Stomach (tissue), 9 donors: ENCODE measurements around the gene DEFB118. TPM values are rescaled to one million over a fixed set of nuclear protein-coding genes. Genes with fewer than 3 reads are reported as not detected.
"Not testable (repeated sequence)": the region's sequence is repeated elsewhere in the genome, so short reads cannot be mapped to it uniquely, and the experiment has no call there.

ENCODE experiments used
- DNase-seq, 2 donors: peaks; one replicate each; pipeline versions ENCODE4 v3.0.0 to v3.0.0-alpha.2; 2013 to 2019
- H3K27ac ChIP-seq, 5 donors: fragments of 200-600 bp in 4 of 5; sonication (generic) in 4 of 5; one replicate each; pipeline ENCODE4 v1.5.1; 2013 to 2019; ENCODE audit warnings: mild to moderate bottlenecking in 1 of 5, moderate library complexity in 1 of 5
- H3K27me3 ChIP-seq, 3 donors: fragments of 200-600 bp; sonication (generic); one replicate each; pipeline ENCODE4 v1.5.1; 2017 to 2019; ENCODE audit warnings: mixed run types in 1 of 3
- H3K36me3 ChIP-seq, 4 donors: fragments of 200-600 bp; sonication (generic); 1 replicate in 3 of 4; 2 replicates in 1 of 4; pipeline ENCODE4 v1.5.1; 2016 to 2019
- H3K4me1 ChIP-seq, 4 donors: fragments of 200-600 bp; sonication (generic); one replicate each; pipeline ENCODE4 v1.5.1; 2016 to 2019
- H3K4me3 ChIP-seq, 4 donors: fragments of 200-600 bp; sonication (generic) in 3 of 4; one replicate each; pipeline ENCODE4 v1.5.1; 2016 to 2019; ENCODE audit warnings: mild to moderate bottlenecking in 1 of 4
- H3K9me3 ChIP-seq, 4 donors: fragments of 200-600 bp; sonication (generic); one replicate each; pipeline ENCODE4 v1.5.1; 2016 to 2019
- EP300 ChIP-seq: sonication (generic); formaldehyde crosslinking; IDR thresholded peaks from one replicate; pipeline ENCODE4 v1.6.1; 2017; ENCODE audit warnings: antibody characterized with exemption
- POLR2A ChIP-seq, 4 donors: fragments of 450-650 bp; IDR thresholded peaks; one replicate each; pipeline ENCODE4 v1.6.1; 2016; ENCODE audit warnings: antibody characterized with exemption in 4 of 4, control low read depth in 2 of 4, mild to moderate bottlenecking in 1 of 4, moderate library complexity in 1 of 4
- POLR2AphosphoS5 ChIP-seq, 3 donors: sonication (generic); formaldehyde crosslinking; IDR thresholded peaks; one replicate each; pipeline ENCODE4 v1.6.1; 2016; ENCODE audit warnings: antibody characterized with exemption in 3 of 3
- WGBS, 5 donors: extraction: QIAGEN DNeasy Blood & Tissue Kit in 3 of 5; methylation state at CpG; one replicate each; pipeline versions ENCODE4 v1.1.5 to v1.1.7; 2013 to 2018; 5-methylcytosine and 5-hydroxymethylcytosine counted together
- intact Hi-C: fragments of 100-400 bp; cut with DNase I; formaldehyde crosslinking; loops from one replicate; pipeline ENCODE4 v1.15.1; 2023; ENCODE audit warnings: low total_unique reads
- polyA plus RNA-seq, 3 donors: library from polyadenylated mRNA; stranded (reverse); fragments of 200-250 nt; gene quantifications; one replicate each; pipeline ENCODE4 v1.2.3, GENCODE V29; 2013
- total RNA-seq, 5 donors: library from RNA; depleted of rRNA; stranded (reverse); fragments of >200 nt; gene quantifications; one replicate each; pipeline versions ENCODE4 v1.1.0 to v1.2.3, GENCODE V29; 2014 to 2016
- TF ChIP-seq, protein P1 (sequence below), 7 experiments: fragments of 450-650 bp in 4 of 7; fragments of 200-600 bp in 3 of 7; sonication (generic) in 3 of 7; IDR thresholded peaks; one replicate each; pipeline ENCODE4 v1.5.1; 2016 to 2019; ENCODE audit warnings: antibody characterized with exemption in 7 of 7, control low read depth in 2 of 7, mild to moderate bottlenecking in 1 of 7
- donor health status: healthy with polysubstance abuse.
- donor health status: Bipolar disorder and iron deficiency.
- donor health status: healthy.

The DEFB118 gene
- total and polyA plus RNA-seq, 8 donors = not detected

DNA sequence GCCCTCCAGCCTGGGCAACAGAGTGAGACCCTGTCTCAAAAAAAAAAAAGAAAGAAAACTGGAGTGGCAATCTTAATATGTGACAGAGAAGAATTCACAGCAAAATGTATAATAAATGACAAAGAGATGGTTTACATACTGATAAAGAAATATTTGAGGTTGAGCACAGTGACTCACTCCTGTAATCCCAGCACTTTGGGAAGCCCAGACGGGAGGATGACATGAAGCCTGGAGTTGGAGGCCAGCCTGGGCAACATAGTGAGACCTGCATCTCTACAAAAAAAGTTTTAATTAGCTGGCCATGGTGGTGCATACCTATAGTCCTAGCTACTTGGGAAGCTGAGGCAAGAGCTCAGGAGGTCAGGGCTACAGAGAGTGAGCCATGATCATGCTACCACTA is 12.4 kb upstream of the DEFB118 start:
- H3K9me3 ChIP-seq = peaks cover 0 to 5% (median 2%) of the 10 kb centered on the region in 4 donors
- DNase-seq = no peak
- WGBS, 5 donors = 52 to 77% (median 62%) methylated on average over 1 of the region's 1 CpG
- no peaks in the 10 kb centered on the region for H3K36me3 ChIP-seq
- no peaks in the 10 kb centered on the region for H3K4me1 ChIP-seq
- no peaks in the 10 kb centered on the region for H3K27me3 ChIP-seq
- no peak overlapping the region for H3K27ac ChIP-seq
- H3K4me3 ChIP-seq = no peak overlapping the region
- intact Hi-C loops = no loop called here
- no peak for TF ChIP-seq EP300
- TF ChIP-seq POLR2A (IDR thresholded peaks at IDR 0.05) = no peak
- TF ChIP-seq, protein P1, sequence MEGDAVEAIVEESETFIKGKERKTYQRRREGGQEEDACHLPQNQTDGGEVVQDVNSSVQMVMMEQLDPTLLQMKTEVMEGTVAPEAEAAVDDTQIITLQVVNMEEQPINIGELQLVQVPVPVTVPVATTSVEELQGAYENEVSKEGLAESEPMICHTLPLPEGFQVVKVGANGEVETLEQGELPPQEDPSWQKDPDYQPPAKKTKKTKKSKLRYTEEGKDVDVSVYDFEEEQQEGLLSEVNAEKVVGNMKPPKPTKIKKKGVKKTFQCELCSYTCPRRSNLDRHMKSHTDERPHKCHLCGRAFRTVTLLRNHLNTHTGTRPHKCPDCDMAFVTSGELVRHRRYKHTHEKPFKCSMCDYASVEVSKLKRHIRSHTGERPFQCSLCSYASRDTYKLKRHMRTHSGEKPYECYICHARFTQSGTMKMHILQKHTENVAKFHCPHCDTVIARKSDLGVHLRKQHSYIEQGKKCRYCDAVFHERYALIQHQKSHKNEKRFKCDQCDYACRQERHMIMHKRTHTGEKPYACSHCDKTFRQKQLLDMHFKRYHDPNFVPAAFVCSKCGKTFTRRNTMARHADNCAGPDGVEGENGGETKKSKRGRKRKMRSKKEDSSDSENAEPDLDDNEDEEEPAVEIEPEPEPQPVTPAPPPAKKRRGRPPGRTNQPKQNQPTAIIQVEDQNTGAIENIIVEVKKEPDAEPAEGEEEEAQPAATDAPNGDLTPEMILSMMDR (IDR thresholded peaks at IDR 0.05) = no peak
- no peak for TF ChIP-seq POLR2AphosphoS5 (IDR thresholded peaks at IDR 0.05)

DNA sequence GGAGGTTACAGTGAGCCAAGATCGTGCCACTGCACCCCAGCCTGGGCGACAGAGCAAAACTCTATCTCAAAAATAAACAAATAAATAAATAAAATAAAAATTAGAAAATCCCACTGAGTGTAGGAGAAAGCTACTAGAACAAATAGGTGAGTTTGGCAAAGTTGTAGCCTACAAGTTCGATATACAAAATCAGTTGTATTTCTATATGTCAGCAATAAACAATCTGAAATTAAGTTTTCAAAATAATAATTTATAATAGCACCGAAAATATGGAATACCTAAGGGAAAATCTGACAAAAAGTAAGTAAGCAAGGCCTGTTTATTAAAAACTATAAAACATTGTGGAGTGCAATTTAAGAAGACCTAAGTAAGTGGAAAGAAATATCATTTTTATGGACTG is 5.1 kb upstream of the DEFB118 start:
- no peak for TF ChIP-seq POLR2AphosphoS5 (IDR thresholded peaks at IDR 0.05)
- no peak for TF ChIP-seq EP300
- TF ChIP-seq, protein P1 (IDR thresholded peaks at IDR 0.05) = no peak
- no peak for TF ChIP-seq POLR2A (IDR thresholded peaks at IDR 0.05)
- Histone ChIP-seq H3K4me3 (no peak overlapping the region), H3K27ac (no peak overlapping the region)

DNA sequence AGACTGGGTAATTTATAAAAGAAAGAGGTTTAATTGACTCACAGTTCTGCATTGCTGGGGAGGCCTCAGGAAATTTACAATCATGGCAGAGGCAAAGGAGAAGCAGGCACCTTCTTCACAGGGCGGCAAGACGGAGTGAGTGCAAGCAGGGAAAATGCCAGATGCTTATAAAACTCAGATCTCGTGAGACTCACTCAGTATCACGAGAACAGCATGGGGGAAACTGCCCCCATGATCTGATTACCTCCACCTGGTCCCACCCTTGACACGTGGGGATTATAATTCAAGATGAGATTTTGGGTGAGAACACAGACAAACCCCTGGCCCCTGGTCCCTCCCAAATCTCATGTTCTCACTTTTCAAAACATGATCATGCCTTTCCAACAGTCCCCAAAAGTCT is 4.1 kb upstream of the DEFB118 start:
- H3K9me3 ChIP-seq = peaks cover 0 to 22% (median 15%) of the 10 kb centered on the region in 4 donors
- H3K4me3 ChIP-seq, H3K36me3 ChIP-seq, H3K27me3 ChIP-seq, H3K27ac ChIP-seq, DNase-seq, H3K4me1 ChIP-seq, intact Hi-C loops: not testable (repeated sequence)
- 71 to 80% (median 73%) methylated on average over 5 of the region's 5 CpGs for WGBS, 5 donors

More for the DNA sequence above, 5.1 kb upstream of the DEFB118 start:
- no peaks in the 10 kb centered on the region for H3K4me1 ChIP-seq
- no peaks in the 10 kb centered on the region for H3K36me3 ChIP-seq
- no peak for DNase-seq
- WGBS, 5 donors = 58 to 71% (median 61%) methylated on average over 4 of the region's 4 CpGs
- H3K27me3 ChIP-seq = no peaks in the 10 kb centered on the region
- intact Hi-C loops = no loop called here
- peaks cover 0 to 22% (median 15%) of the 10 kb centered on the region in 4 donors for H3K9me3 ChIP-seq

DNA sequence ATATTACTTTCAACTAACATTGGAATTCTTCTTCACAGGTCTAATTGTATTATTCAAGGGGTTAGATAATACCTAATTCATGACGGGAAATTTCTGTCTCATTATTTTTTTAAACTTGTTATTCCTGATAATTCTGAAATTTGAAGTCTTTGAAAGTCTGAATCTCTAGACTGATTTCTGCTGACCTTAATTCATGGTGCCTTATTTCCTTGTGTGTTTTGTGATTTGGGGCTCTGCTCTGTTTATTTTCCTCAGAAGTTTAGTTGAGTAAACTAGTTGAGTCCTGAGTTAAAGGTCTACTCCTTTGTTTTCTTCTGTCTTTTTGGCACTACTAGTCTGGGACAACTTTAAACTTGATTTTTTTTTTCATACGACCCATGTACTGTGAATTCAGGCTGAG is 5.9 kb downstream of the DEFB118 start:
- Histone ChIP-seq H3K9me3 (peaks cover 0 to 14% (median 6%) of the 10 kb centered on the region in 4 donors), H3K27ac (no peak overlapping the region), H3K4me3 (no peak overlapping the region), H3K4me1 (no peaks in the 10 kb centered on the region), H3K27me3 (no peaks in the 10 kb centered on the region), H3K36me3 (no peaks in the 10 kb centered on the region)
- intact Hi-C loops = no loop called here
- no peak for TF ChIP-seq EP300
- TF ChIP-seq, protein P1 (IDR thresholded peaks at IDR 0.05) = no peak
- TF ChIP-seq POLR2AphosphoS5 (IDR thresholded peaks at IDR 0.05) = no peak
- no peak for TF ChIP-seq POLR2A (IDR thresholded peaks at IDR 0.05)
- WGBS, 5 donors = 52 to 69% (median 63%) methylated on average over 2 of the region's 2 CpGs
- no peak for DNase-seq

DNA sequence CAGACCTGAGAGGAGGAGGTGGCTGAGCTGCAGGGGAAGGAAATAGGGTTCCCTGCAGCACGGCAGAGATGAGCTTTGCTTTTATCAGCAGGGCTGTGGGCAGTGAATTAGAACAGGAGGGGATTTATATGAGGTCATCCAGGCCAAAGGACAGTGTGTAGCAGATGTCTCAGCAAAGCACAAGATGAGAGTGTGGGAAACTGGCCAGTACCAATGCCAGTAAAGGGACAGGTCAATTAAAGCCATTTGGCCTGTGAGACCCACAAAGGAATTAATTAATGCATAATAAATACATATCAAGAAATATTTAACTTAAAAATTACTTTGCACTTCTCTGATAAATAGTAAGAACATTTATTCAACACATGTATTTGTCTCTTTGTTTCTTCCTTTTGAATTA is 22.1 kb downstream of the DEFB118 start, which contains the start of gene DEFB119:
Gene DEFB119, minus strand, starts transcription at position 101 of the 400 bp plus-strand sequence. CDS start 107 bp downstream, outside the sequence.
- intact Hi-C loops = no loop called here
- no peak for DNase-seq
- Histone ChIP-seq H3K27me3 (peaks cover 0 to 24% (median 0%) of the 10 kb centered on the region in 3 donors), H3K36me3 (no peaks in the 10 kb centered on the region), H3K4me3 (no peak within 1 kb of the TSS), H3K4me1 (no peaks in the 10 kb centered on the region), H3K9me3 (no peaks in the 10 kb centered on the region), H3K27ac (no peak within 1 kb of the TSS)
- 16 to 62% (median 51%) methylated on average over 1 of the region's 1 CpG for WGBS, 5 donors
- TF ChIP-seq, protein P1 (IDR thresholded peaks at IDR 0.05) = no peak
- TF ChIP-seq EP300 = no peak
- no peak for TF ChIP-seq POLR2A (IDR thresholded peaks at IDR 0.05)
- TF ChIP-seq POLR2AphosphoS5 (IDR thresholded peaks at IDR 0.05) = no peak
